ENCODE measurements around the gene OPRD1. TPM values are rescaled to one million over a fixed set of nuclear protein-coding genes. Genes with fewer than 3 reads are reported as not detected.

OPRD1 gene
- total and polyA plus RNA-seq, 4 donors: 0.01 TPM; not detected in 3

GRCh38 chr1:28815533-28816185, 3.7 kb downstream of the OPRD1 start (continued):
- no peak for TF ChIP-seq RAD21 (IDR thresholded peaks at IDR 0.05)
- no peak for TF ChIP-seq HNF4G (IDR thresholded peaks at IDR 0.05)
- TF ChIP-seq HNF4A (conservative IDR thresholded peaks at IDR 0.05): no peak

- no peak overlapping the region for H3K4me3 ChIP-seq (ENCODE audit: low read depth in 1 of 3, low read length in 3 of 3)
These were observed 5.2 kb downstream of the OPRD1 start for GRCh38 chr1:28817133-28817532.

GRCh38 chr1:28819020-28819419, 7.0 kb downstream of the OPRD1 start:
- no peak for DNase-seq (ENCODE audit: low spot score)
- H3K9ac ChIP-seq (ENCODE audit: low read depth in 1 of 2, low read length in 2 of 2): no peak overlapping the region
- no peak overlapping the region for H3K4me3 ChIP-seq (ENCODE audit: low read depth in 1 of 3, low read length in 3 of 3)
- H3K9me3 ChIP-seq (ENCODE audit: control insufficient read depth in 4 of 4, low read length in 3 of 4): no peaks in the 10 kb centered on the region
- peaks cover 0 to 2% (median 0%) of the 10 kb centered on the region in 4 donors for H3K27me3 ChIP-seq (ENCODE audit: control insufficient read depth in 4 of 4, insufficient read depth in 4 of 4, low read length in 3 of 4)
- H3K27ac ChIP-seq (ENCODE audit: low read depth in 1 of 2, low read length in 2 of 2): no peak overlapping the region
- H3K4me1 ChIP-seq (ENCODE audit: control insufficient read depth in 4 of 4, insufficient read depth in 4 of 4, low read length in 3 of 4): no peaks in the 10 kb centered on the region
- no peaks in the 10 kb centered on the region for H3K36me3 ChIP-seq (ENCODE audit: control insufficient read depth in 4 of 4, insufficient read depth in 3 of 4, low read depth in 1 of 4, low read length in 3 of 4)
- TF ChIP-seq GABPA (IDR thresholded peaks at IDR 0.05 in 1 of 2, conservative IDR thresholded peaks at IDR 0.05 in 1 of 2) (no peak), ZBTB33 (IDR thresholded peaks at IDR 0.05) (no peak), YY1 (IDR thresholded peaks at IDR 0.05) (no peak), TAF1 (conservative IDR thresholded peaks at IDR 0.05) (no peak), FOXA1 (IDR thresholded peaks at IDR 0.05) (no peak), HNF4G (IDR thresholded peaks at IDR 0.05) (no peak), FOXA2 (IDR thresholded peaks at IDR 0.05) (no peak), REST (IDR thresholded peaks at IDR 0.05) (no peak), NR2F2 (IDR thresholded peaks at IDR 0.05) (no peak)

More at GRCh38 chr1:28817133-28817532, 5.2 kb downstream of the OPRD1 start:
- TF ChIP-seq FOXA1 (IDR thresholded peaks at IDR 0.05) (no peak), EGR1 (IDR thresholded peaks at IDR 0.05; ENCODE audit: low read depth in 2 of 2) (no peak)
- Histone ChIP-seq H3K27me3 (ENCODE audit: control insufficient read depth in 4 of 4, insufficient read depth in 4 of 4, low read length in 3 of 4) (peaks cover 0 to 7% (median 3%) of the 10 kb centered on the region in 4 donors), H3K9ac (ENCODE audit: low read depth in 1 of 2, low read length in 2 of 2) (no peak overlapping the region), H3K9me3 (ENCODE audit: control insufficient read depth in 4 of 4, low read length in 3 of 4) (no peaks in the 10 kb centered on the region), H3K4me1 (ENCODE audit: control insufficient read depth in 4 of 4, insufficient read depth in 4 of 4, low read length in 3 of 4) (peaks cover 0 to 4% (median 0%) of the 10 kb centered on the region in 4 donors), H3K27ac (ENCODE audit: low read depth in 1 of 2, low read length in 2 of 2) (no peak overlapping the region), H3K36me3 (ENCODE audit: control insufficient read depth in 4 of 4, insufficient read depth in 3 of 4, low read depth in 1 of 4, low read length in 3 of 4) (no peaks in the 10 kb centered on the region)
- WGBS: 74% methylated on average over 7 of the region's 7 CpGs
- DNase-seq (ENCODE audit: low spot score): no peak
